ENCODE data around the gene ASXL2.
"Not testable (repeated sequence)": the region's sequence is repeated elsewhere in the genome, so short reads cannot be mapped to it uniquely, and the experiment has no call there.

ASXL2 gene

DNA sequence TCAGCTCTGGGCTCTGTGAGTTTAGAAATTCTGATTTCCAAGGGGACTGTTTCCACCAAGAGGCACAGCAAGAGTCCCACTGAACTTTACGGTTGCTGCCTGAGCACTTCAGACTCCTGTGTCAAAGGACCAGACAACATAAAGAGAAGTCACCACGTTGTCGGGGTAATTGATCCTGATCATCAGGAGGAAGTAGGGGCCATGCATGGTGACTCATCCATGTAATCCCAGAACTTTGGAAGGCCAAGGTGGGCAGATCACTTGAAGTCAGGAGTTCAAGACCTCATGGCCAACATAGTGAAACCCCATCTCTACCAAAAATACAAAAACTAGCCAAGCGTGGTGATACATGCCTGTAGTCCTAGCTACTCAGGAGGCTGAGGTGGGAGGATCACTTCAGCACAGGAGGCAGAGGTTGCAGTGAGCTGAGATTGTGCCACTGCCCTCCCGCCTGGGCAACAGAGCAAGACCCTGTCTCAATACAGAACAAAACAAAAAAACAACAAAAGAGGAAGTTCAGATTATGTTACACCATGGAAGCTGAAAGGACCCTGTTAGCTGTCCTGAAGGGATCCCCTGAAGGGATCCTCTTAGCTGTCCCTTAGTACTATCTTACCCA, 9.4 kb upstream of the ASXL2 start:
- DNase-seq, result no peak

DNA sequence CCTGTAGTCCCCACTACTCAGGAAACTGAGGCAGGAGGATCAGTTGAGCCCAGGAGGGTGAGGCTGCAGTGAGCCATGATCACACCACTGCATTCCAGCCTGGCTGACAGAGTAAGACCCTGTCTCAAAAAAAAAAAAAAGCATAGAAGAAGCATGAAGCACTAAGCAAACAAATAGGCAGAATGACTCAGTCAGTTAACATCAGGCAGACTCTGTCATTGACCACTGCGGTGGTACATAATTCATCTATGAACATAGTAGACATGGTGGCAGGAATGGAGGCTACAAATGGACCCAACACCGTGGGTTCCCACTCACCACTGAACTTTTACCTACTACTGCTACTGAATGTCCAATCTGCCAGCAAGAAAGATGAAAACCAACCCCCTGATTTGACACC, 7.6 kb upstream of the ASXL2 start:
- DNase-seq, result no peak

DNA sequence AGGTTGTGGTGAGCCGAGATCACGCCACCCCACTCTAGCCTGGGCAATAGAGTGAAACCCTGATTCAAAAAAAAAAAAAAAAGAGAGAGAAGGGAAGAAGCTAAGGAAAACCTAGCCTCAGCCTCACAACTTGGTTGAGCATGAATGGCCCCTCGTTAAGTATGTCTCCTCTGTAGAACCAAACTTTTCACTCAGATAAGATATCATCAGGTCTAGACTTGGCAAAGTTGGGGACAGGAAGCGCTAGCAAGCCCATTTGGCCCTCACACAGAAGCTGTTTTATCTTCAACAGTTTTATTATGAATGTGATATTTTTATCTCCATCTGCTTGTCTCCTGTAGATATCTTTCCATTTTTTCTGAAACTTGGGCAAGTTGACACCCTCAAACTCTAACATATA, 3.5 kb upstream of the ASXL2 start:
- DNase-seq, result no peak

DNA sequence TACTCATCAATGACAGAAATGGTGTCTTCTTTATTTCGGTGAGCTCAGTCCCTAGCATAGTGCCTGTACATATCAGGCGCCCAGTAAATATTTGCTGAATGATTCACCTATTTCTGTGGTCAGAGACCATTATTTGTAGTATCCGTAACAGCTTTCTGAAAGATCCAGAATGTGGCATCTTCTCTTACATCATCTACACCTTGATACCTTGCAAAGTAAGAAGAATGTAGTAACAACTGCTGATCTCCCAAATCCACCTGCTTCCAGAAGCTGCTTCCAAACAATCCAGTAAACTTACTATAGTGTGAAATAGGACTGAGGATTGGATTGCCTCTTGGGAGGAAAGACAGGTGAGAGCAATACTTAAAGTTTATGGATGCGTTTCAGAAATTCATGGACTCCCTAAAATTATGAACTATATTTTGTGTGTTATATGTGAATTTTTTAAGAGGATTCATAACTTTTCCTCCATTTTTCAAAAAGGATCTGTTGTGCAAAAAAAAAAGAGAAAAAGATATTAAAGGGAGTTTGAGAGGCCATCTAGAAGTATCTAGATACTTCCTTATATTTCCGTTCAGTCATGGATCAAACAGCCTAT, 945 bp upstream of the ASXL2 start:
- DNase-seq, result no peak

DNA sequence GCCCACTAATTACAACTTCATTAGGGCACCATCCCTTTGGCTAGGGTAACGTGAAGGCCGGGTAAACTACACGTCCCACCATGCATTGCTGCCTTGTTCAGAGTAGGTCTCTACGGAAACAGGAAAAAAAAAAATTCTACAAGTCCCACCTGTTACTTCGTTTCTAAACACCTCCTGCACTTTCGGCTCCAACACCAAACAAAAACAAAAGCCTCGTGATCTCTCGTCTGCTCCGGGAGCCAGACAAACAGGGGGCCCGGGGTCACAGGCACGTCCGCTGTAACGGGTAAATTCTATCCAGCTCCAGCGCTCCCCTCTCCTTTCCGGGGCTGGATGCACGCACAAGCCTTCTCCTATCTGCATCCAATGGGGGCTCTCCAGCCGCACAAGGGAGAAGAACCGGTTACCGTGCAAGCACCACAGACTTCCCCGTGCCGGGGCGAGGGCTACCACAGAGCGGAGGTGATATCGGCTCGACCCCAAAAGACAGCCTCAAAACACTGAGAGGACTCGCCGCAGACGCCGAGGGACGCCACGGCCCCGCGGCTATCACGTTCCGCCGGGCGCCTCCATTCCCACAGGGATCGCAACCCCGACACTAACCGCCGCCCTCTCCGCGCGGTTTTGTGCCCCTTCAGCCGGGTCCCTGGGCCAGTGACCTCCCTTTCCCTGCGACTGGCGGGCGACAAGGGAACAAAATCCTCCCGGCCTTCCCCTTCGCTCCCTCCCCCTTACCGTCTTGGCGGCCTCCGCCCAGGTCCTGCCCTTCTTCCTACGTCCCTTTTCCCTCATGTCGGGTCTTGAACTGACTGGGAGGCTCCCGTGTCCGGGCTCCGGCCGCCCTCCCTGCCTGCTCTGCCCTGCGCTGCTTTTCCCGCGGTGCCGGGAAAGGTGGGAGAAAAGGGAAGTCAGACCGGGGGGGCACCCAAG, 591 bp downstream of the ASXL2 start:
- DNase-seq, result peak; percentile 57

DNA sequence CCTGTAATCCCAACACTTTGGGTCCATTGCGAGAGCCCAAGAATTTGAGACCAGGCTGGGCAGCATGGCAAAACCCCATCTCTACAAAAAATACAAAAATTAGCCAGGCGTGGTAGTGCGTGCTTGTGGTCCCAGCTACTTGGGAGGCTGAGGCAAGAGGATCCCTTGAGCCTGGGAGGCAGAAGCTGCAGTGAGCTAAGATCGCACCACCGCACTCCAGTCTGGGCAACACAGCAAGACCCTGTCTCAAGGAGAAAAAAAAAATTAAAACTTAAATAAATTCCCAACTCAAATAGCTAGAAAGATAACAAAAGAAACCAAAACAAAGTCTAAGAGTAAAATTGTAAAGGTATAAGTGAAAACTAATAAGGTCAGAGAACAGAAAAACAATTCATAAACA, 6.2 kb downstream of the ASXL2 start:
- DNase-seq, result no peak

DNA sequence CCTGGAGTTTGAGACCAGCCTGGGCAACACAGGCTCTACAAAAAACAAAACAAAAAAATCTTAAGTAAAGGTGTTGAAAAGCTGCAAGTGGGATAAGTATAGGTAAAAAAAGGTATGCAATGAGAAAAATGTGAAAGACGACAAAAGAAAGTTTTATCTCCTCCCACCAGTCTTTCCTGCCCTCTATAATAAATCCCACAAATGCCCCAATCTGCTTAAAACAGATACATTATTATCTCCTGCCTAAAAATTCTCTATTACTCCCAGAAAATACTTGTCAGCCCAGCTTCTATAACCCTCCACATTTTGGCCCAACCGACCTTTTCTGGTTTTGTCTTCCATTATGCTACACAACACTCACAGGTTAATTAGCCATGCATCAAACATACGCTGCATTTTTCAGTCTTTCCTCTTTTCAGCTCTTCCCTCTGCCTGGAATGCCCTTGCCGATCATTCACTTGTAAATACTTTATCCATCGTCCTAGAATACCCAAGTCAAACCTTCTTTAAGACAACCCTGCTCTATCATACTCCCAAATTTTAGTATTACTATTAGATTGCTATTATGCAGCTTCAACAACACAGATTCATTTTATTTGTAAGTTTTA, 10.8 kb downstream of the ASXL2 start:
- no peak for DNase-seq

DNA sequence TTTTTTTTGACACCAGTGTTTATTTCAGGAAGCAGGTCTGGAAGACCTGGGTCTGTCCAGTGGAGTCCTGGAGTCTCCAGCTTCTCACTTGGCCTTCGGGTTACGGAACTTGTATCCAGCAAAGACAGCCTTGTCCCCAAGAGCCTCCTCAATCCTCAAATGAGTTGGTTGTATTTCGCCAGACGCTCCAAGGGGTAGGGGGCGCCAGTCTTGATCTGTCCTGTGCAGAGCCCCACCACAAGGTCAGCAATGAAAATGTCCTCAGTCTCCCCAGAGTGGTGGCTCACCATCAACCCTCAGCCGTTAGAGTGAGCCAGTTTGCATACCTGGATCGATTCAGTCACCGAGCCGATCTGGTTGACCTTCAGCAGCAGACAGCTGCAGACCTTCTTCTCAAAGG, 21.9 kb downstream of the ASXL2 start:
- no peak for DNase-seq

DNA sequence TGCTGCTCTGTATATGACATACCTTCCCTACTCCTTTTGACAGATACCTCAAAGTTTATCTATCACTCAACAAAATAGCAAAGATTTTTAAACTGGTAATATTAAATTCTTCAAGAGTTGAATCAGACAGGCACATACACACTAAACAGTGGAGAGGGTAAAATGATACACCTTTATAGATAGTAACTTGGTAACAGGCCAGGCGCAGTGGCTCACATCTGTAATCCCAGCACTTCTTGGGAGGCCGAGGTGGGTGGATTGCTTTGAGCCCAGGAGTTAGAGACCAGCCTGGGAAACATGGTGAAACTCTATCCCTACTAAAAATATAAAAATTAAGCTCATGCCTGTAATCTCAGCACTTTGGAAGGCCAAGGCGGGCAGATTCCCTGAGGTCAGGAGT, 23.2 kb downstream of the ASXL2 start:
- DNase-seq, result no peak

DNA sequence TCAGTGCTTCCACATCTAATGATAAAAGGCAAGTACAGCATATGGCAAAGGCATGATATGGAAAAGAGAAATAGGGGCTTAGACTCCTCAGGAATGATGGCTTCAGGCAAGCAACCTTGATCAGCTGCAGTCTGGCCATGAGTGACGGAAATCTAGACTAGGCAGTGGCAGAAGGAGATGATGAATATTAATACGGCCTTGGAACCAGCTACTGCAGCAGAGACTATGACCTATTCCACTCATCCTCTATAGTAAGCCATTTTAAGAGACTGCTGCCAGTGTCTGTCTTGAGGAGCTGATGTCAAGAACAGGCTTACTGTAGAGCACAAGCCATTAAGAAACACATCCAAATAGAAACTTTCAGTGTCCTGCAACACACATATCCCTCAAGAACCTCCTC, 23.7 kb downstream of the ASXL2 start:
- DNase-seq, result no peak

DNA sequence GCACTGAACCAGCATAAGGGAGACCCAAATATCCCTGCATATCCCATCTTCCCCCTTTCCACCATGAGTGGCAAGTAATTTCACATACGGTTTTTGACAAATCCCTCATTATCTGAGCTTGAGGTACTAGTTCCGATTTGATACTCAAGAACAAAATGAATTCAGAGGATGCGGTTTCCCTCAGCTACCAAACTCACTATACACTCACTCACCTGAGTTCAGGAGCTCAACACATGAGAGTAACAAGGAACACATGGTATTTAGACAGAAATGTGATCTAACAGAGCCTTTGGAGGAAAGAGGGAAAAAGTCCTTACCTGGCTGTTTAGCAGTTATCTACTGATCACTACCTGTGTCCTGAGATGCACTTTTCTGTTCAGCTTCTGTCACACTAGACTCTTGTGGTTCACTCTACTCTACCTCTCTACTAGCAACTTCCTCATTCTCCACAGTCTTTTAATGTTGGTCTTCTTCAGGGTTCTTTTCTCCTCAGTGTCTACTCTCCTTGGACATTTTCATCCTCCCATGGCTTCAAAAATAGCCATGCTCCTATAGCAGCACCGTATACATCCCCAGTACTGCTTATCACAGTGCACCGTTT, 25.1 kb downstream of the ASXL2 start:
- no peak for DNase-seq

DNA sequence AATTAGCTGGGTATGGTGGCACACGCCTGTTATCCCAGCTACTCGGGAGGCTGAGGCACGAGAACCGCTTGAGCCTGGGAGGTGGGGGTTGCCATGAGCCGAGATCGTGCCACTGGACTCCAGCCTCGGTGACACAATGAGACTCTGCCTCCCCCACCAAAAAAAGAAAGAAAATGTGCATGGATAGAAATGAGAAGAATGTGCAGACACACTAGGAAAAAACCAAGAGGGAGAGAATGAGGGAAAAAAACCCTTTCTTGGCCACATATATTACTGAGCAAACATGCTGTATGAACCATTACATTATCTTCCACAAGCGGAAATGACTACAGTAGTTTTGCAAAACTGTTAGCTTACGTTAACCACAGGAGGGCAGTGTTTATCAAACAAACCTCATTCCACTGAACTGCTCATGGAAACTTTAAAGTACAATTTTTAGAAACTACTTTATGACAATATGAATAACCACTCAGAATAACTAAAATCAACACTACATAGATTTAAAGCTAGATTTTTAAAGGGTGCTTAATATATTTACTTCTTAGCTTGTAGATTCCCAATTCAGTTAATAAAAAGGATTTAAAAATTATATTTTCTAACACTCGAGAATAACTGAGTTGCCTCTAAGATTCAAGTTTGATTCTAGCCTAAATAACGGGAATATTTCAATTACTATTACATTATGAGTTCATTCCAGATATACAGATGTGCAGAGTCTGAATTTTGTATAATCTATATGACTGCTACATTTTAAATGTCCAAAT, 26.4 kb downstream of the ASXL2 start:
- no peak for DNase-seq

DNA sequence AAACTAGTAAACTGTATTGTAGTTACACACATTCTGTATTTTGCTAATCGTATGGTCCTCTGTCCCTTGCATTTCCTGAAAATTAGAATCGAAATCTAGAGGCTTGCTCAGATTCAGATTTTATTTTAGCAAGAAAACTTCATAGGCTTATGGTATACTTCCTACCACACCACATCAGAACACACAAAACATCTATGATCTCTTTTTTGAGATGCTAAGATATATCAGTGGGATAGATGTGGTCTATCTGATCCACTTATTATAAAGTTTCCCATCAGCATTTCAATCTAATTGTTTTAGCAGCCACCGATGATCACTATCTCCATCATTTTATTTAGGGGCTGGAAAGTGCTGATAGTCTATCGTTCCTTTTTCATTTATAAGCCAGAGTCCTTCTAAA, 27.9 kb downstream of the ASXL2 start:
- not testable (repeated sequence) for DNase-seq

DNA sequence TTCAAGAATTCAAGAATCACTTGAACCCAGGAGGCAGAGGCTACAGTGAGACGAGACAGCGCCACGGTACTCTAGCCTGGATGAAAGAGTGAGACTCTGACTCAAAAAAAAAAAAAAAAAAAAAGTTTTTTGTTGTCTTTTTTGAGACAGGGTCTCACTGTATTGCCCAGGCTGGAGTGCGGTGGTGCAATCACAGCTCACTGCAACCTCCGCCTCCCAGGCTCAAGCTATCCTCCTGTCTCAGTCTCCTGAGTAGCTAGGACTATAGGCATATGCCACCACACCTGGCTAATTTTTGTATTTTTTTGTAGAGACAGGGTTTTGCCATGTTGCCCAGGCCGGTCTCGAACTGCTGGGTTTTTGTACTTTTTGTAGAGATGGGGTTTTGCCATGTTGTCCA, 28.9 kb downstream of the ASXL2 start:
- not testable (repeated sequence) for DNase-seq

DNA sequence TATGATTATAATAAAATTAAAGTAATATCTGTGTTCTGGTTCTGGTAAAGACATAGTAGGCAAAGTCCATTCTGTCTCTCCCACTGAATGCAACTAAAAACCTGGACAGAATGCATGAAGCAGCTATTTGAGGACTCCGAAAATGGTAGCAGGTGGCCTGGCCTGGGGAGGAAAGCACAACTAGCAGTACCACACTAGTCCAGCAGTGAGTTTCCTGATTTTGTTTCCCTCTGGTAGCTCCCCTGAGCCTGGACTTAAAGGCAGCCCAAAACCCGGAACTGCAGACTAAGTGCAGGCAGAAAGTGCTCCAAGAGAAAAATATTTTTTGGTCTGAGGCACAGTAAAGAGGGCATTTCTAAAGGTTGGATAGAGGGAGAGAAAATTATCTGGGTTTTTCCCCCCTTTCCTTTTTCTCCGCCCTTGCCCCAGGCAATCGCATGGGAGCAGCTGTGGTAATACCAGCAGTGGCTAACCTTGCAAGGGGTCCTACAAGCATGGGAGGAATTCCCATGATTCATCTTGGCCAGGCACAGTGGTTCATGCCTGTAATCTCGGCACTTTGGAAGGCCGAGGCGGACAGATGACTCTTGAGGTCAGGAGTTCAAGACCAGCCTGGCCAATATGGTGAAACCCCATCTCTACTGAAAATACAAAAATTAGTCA, 32.3 kb downstream of the ASXL2 start:
- DNase-seq, result no peak

DNA sequence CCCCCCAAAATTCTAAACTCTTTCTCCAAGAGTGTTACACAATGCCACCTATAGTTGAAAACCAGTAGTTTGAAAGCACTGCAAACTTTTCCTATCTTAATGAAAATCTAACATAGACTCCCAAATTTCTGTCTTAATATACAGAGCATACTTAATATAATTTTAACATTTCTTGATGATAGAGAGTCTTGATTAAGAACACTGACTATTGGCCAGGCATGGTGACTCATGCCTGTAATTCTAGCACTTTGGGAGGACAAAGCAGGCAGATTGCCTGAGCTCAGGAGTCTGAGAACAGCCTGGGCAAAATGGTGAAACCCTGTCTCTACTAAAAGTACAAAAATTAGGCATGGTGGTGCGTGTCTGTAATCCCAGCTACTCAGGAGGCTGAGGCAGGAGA, 34.2 kb downstream of the ASXL2 start:
- DNase-seq, result no peak

DNA sequence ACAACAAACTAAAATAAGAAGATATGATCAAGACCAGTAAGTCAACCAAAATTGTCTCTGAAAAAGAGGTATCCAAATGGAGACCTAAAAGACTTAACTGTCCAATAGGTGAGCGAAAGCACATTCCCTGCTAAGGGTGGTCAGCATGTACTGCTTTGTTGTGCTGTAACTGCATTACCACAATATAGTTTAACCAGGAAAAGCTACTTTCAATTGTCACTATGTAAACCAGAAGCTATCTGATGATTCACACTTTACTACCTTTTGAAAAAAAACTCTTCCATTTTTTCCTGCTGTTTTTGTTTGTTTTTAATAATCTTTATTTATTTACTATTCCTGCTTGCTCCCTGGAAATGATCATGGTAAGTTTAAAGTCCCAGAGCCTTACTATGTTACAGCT, 36.1 kb downstream of the ASXL2 start:
- no peak for DNase-seq

DNA sequence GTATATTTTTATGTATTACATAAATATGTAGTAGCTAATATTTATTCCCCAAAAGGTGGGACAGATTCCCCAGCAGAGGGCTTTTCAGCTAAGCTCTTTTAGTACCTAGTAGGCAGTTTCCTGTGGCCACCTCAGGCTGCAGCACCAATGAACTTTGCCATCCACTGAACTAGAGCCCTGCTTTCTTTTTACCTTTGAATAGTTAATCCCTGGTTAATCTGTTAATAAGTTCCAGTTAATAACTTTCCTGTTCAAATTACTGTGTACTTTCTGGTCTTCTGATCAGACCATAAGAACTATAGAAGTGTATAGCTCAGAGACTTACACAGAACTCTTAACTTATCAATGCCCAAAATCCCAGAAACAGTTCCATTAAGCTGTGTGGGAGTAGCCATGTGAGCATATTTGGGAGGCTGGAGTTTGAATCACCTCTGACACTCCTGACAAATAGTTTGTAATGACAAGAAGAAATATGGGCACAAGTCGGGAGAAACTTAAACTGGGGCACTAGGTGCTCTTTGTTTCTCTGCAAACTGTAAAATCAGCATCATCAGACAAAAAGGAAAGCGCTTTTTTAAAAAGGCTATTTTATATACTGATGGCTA, 40.0 kb downstream of the ASXL2 start:
- no peak for DNase-seq

DNA sequence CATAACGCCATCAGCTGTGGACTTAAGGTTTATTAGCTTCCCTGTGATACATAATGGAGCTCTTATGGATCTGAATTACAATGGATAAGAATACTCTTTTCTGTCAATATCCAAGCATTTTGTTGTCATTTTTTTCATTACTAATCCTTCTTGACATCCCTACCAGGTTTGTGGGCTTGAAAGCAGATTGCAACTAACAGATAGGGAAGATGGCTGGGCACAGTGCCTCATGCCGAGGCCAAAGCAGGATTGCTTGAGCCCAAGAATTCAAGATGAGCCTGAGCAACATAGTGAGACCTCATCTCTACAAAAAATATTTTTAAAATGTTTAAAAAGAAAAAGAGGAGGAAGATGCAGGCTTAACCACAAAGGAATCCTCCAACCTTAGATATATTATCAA, 42.4 kb downstream of the ASXL2 start:
- DNase-seq, result no peak

DNA sequence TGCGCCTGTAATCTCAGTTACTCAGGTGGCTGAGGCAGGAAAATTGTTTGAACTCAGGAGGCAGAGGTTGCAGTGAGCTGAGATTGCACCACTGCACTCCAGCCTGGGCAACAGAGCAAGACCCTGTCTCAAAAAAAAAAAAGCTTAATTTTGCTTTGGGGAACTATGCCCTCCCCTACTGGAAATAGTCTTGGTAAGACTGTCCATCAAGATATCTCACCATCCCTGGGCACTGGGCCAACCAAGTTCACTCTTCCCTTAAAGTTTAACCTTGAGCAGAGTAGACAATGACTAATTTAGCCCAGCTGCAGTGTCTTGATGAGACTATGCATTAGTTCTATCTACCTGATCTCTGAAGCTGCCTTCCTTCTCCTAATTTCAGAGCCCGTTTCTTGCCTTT, 44.7 kb downstream of the ASXL2 start:
- DNase-seq, result no peak

DNA sequence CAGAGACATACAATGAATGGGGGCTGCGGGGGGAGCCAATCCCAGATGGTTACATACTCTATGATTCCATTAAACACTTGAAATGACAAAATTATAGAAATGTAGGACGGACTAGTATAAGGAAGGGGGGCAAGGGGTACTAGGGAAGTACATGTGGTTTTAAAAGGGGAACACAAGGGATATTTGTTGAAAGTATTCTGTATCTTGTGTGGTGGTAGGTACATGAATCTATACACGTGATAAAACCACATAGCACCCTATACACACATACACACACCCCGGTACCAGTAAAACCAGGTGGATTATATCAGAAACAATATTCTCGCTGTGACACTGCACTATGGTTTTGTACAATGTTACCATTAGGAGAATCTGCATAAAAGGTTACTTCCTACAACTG, 45.4 kb downstream of the ASXL2 start:
- no peak for DNase-seq
